Adipose tissue (tissue), 3 donors: ENCODE data around the gene CEMIP. TPM values are rescaled to one million over a fixed set of nuclear protein-coding genes. Genes with fewer than 3 reads are reported as not detected.

Source experiments
- H3K27ac ChIP-seq: one replicate; pipeline ENCODE4 v1.5.1; 2013; ENCODE audit warnings: low read depth, low read length
- WGBS, 3 donors: extraction: QIAGEN DNeasy Blood & Tissue Kit; methylation state at CpG; one replicate each; pipeline ENCODE4 v1.1.7; 2013; 5-methylcytosine and 5-hydroxymethylcytosine counted together
- polyA plus RNA-seq, 3 donors: library from polyadenylated mRNA; stranded (reverse); fragments of 200-250 nt; gene quantifications; one replicate each; pipeline ENCODE4 v1.2.3, GENCODE V29; 2013
- donor health status: healthy with polysubstance abuse.
- donor health status: Bipolar disorder and iron deficiency.
- donor health status: healthy.

The CEMIP gene
- polyA plus RNA-seq, 3 donors, result 0.90 to 1.5 (median 1.3) TPM

GRCh38 chr15:80777137-80777536 lies 2.0 kb upstream of the CEMIP start:
- H3K27ac ChIP-seq, result no peak overlapping the region
- 20 to 54% (median 20%) methylated on average over 8 of the region's 8 CpGs for WGBS, 3 donors

GRCh38 chr15:80777826-80778620 lies 1.1 kb upstream of the CEMIP start:
- no peak overlapping the region for H3K27ac ChIP-seq

GRCh38 chr15:80778621-80778963 lies 578 bp upstream of the CEMIP start:
- WGBS, 3 donors, result 22 to 28% (median 24%) methylated on average over 7 of the region's 7 CpGs
- H3K27ac ChIP-seq, result no peak overlapping the region

More at GRCh38 chr15:80777826-80778620, 1.1 kb upstream of the CEMIP start:
- WGBS, 3 donors, result 67 to 75% (median 73%) methylated on average over 10 of the region's 10 CpGs

GRCh38 chr15:80779658-80780415 lies 667 bp downstream of the CEMIP start:
- 2 to 4% (median 2%) methylated on average over 45 of the region's 45 CpGs for WGBS, 3 donors
- no peak overlapping the region for H3K27ac ChIP-seq

GRCh38 chr15:80780416-80781221 lies 1.4 kb downstream of the CEMIP start:
- WGBS, 3 donors, result 5 to 6% (median 6%) methylated on average over 35 to 40 of the region's 40 CpGs
- H3K27ac ChIP-seq, result no peak overlapping the region

- no peak overlapping the region for H3K27ac ChIP-seq
These were observed 4.1 kb downstream of the CEMIP start for GRCh38 chr15:80783260-80783659.

GRCh38 chr15:80785335-80785734 lies 6.2 kb downstream of the CEMIP start:
- whole genome bisulfite sequencing, 3 donors, result 89 to 97% (median 92%) methylated on average over 5 of the region's 5 CpGs

GRCh38 chr15:80785811-80786354 lies 6.7 kb downstream of the CEMIP start:
- WGBS, 3 donors, result 92 to 93% (median 93%) methylated on average over 5 of the region's 5 CpGs
- H3K27ac ChIP-seq, result no peak overlapping the region

More at GRCh38 chr15:80785335-80785734, 6.2 kb downstream of the CEMIP start:
- H3K27ac ChIP-seq, result no peak overlapping the region

GRCh38 chr15:80787316-80787715 lies 8.1 kb downstream of the CEMIP start:
- no peak overlapping the region for H3K27ac ChIP-seq
- 88 to 95% (median 90%) methylated on average over 3 of the region's 3 CpGs for whole genome bisulfite sequencing, 3 donors

GRCh38 chr15:80788536-80788935 lies 9.4 kb downstream of the CEMIP start:
- no peak overlapping the region for H3K27ac ChIP-seq
- WGBS, 3 donors, result 68 to 77% (median 72%) methylated on average over 6 of the region's 6 CpGs

- no peak overlapping the region for H3K27ac ChIP-seq
- WGBS, 3 donors, result 46 to 56% (median 47%) methylated on average over 5 of the region's 5 CpGs
These were observed 10.1 kb downstream of the CEMIP start for GRCh38 chr15:80789296-80789695.

- no peak overlapping the region for H3K27ac ChIP-seq
- WGBS, 3 donors, result 58 to 74% (median 66%) methylated on average over 4 of the region's 4 CpGs
These were observed 10.6 kb downstream of the CEMIP start for GRCh38 chr15:80789796-80790195.

- H3K27ac ChIP-seq, result no peak overlapping the region
- WGBS, 3 donors, result 90 to 95% (median 90%) methylated on average over 5 of the region's 5 CpGs
These were observed 11.1 kb downstream of the CEMIP start for GRCh38 chr15:80790236-80790635.

GRCh38 chr15:80791004-80791403 lies 11.8 kb downstream of the CEMIP start:
- WGBS, 3 donors, result 83 to 93% (median 84%) methylated on average over 1 of the region's 1 CpG
- H3K27ac ChIP-seq, result no peak overlapping the region

- H3K27ac ChIP-seq, result no peak overlapping the region
- 25 to 83% (median 72%) methylated on average over 5 of the region's 5 CpGs for WGBS, 3 donors
These were observed 17.2 kb downstream of the CEMIP start for GRCh38 chr15:80796407-80796806.

- 92 to 93% (median 92%) methylated on average over 3 of the region's 3 CpGs for WGBS, 3 donors
- H3K27ac ChIP-seq, result no peak overlapping the region
These were observed 19.7 kb downstream of the CEMIP start for GRCh38 chr15:80798911-80799310.

- WGBS, 3 donors, result 85 to 95% (median 86%) methylated on average over 5 of the region's 5 CpGs
- no peak overlapping the region for H3K27ac ChIP-seq
These were observed 20.9 kb downstream of the CEMIP start for GRCh38 chr15:80800067-80800466.

GRCh38 chr15:80801891-80802680 lies 22.9 kb downstream of the CEMIP start:
- WGBS, 3 donors, result 62 to 82% (median 73%) methylated on average over 10 of the region's 10 CpGs

More at GRCh38 chr15:80801891-80802680, 22.9 kb downstream of the CEMIP start:
- H3K27ac ChIP-seq, result no peak overlapping the region
